ENCODE measurements around the gene DPYSL4. TPM values are rescaled to one million over a fixed set of nuclear protein-coding genes. Genes with fewer than 3 reads are reported as not detected.

The DPYSL4 gene
- total RNA-seq, 1 experiment from 2014 or later: 1.6 TPM

DNA sequence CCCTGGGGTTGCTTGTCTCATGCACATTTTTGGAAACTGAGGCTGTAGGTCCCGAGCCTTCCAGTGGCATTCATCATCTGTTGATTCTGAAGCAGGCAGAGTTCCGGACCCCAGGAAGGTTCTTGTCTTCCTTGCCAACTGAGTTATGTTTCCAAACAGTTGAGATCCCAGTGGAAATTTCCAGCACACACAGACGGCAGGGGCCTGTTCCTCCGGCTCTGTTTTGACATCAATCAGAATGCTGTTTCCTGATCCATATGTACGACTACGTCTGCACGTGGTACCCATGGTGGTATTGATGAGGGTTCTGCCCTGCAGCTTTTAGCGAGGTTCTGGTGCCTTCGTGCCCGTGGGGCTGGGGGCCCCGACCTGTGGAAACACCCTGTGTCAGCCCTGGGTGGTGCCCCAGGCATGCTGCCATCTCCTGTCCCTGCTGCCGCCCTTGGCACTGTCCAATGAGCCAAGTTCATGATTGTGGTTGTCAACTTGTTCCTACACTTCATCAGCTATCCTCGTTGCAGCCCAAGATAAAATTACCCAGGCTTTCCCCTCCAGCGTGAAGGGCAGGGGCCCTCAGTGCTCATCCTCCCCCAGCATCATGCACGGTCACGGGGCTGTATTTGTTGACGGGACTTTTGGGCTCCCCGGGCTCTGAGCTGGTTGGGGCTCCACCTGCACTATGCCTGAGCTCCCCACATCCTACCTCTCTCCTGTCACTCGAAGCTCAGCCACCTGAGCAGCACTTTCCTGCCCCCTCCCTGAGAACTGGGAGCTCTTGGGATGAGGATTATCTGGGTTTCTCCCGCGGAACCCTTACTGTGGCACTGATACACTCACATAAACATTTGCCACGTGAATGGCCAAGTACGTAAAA lies 7.8 kb upstream of the DPYSL4 start:
- no peak for DNase-seq (ENCODE audit: low read depth)

DNA sequence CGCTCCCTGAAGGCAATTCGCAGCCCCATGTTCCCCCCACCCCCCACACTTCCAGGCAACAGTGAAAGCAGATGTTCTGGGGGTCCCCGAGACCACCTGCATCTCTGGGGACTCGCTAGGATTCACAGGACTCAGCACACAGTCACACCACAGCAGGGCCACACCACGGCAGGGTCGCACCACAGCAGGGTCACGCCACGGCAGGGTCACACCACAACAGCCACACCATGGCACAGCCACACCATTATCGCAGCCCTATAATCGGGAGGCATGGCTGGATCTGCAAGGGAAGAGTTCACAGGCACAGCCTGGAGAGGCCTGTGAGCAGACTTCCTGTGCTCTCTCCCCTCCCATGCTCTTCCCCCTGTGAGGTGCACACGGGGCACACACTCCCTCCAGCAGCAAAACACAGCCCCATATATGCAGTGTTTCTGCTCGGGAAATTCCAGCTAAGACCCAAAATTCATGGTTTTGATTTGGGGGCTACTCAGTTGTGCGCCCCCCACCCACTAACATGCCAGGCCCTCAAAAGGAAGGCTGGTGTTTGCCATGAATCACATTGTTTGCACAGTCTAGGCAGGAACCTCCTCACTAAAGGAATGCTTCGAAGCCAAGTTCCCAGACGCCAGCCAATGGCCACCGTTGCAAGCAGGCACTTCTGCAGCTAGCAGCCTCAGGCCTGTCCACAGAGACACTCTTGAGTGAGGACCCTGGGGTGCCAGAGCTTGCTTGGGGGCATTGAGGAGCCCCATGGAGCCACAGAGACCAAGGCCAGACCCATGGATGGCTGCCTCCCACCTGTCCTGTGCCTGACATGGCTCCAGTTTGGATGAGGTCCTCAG lies 7.0 kb upstream of the DPYSL4 start:
- no peak for DNase-seq (ENCODE audit: low read depth)

- no peak for DNase-seq (ENCODE audit: low read depth)
These were observed 6.0 kb upstream of the DPYSL4 start for GRCh38 chr10:132180736-132181135.

DNA sequence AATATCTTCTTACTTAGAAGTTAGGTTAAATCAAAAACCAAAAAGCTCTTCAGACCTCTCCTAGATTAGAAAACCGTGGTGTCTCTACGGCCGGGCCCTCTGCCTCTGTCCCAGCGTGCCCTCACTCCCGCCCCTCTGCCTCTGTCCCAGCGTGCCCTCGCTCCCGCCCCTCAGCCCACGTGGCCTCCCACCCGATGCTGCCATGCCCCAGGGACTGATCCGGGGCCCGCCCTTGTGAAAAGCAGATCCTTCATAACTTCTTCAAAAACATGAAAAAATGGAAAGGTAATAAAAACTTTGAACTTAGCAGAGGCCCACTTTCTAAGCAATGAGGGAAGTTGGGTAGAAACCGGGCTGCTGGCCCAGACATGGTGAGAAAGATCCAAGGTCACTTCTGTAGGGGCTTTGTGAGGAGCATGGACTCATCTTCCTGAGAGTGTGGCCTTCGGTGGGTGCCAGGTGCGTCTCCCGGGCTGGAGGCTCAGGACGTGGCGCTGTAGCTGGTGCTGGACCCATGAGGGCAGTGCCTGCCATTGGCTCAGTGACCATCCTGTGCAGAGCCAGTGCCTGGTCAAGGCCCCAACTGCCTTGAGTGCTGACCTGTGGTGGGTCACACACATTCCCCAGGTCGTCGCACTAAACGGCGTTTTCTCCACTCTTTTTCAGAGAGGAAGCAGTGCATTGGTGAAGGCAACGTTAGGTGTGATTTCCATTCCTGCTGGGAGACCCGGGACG lies 4.9 kb upstream of the DPYSL4 start:
- DNase-seq (ENCODE audit: low read depth): no peak

- DNase-seq (ENCODE audit: low read depth): no peak
These were observed 4.2 kb upstream of the DPYSL4 start for GRCh38 chr10:132182591-132182990.

DNA sequence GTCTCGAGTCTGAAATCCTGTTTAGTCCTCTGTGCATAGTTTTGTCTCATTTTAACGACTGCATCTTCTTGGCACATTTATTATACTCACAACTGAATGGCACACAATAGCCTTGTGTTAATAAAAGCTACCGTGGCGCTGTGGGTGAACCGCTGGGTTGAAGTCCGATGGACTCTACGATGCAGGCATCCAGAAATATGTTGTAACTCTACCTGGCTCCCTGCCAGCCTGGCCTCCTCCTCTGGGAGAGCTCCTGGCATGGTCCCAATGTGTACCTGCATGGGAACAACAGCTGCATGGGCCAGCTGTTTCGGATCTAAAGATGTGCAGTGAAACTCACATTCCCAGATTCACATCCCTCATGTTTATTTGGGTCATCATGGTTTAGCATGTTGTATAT lies 3.7 kb upstream of the DPYSL4 start:
- no peak for DNase-seq (ENCODE audit: low read depth)

- no peak for DNase-seq (ENCODE audit: low read depth)
These were observed 1.7 kb upstream of the DPYSL4 start for GRCh38 chr10:132184816-132185593.

DNA sequence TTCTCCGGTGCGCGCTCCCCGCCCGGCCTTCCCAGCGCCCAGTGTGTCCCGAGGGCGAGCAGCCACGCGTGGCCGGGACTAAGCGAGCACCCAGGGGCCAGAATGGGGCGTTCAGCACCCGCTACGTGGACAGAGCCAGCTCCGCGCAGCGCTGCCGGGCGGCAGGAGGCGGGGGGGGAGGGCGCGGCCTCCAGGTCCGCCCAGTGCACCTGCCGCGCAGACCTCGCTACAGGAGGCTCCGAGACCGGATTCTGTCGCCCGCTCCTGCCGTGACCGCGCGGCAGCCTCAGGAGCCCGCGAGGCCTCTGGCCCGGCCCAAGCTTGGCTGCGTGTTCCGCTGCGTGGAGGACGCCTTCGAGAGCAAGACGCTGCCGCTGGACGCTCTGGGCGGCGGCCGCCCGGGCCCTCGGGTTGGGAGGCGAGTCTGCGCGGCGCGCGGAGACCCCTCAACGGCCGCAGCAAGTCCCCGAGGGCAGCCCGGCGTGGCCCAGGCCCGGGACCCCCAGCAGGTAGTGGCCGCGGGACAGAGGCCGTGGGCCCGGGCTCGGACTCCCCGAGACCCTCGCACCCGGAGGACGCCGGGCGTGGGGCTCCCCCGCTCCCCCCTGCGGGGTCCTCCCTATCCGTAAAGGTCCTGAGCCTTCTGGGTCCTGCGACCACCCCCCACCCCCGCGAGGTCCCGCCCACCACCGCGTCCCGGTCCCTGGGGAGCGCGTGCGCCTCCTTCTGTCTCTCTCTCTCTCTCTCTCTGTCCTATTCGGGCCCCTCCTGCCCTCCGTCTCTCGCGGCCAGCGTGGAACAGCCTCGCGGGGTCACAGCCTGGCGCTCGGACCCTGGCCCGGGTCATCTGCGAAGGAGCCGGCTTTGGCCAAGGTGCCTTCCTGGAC lies 904 bp upstream of the DPYSL4 start:
- no peak for DNase-seq (ENCODE audit: low read depth)

DNA sequence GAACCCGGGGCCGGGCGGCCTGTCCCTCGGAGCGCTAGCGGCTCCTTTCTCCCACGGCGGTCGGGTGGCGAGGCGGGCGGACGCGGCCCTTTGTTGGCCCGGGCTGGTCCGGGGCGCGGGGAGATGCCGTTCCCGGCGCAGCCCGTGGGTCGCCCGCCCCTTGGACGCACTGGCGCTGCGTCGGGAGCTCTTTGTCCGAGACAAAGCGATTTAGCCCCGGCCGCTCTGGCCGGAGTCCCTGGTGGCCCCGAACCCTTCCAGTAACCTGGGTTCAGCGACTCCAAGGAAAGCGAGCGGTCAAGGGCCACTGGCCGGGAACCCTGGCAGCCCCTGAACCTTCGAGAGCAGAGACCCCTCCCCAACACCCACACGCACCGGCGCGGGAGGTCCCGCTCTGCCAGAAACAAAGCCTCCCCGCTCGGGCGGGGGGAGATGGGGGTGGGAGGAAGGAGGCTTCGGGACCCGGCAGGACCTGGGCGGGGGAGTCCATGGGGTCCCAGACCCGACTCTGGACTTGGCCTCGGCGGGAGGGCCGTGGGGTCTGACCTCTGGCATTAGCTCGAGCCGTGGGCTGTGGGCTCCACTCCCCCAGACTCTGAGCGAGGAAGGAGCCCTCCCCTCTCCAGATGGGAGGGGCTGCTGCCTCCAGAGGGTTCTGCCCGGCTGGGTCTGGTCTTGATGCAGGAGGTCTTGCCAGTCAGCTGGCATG lies 836 bp downstream of the DPYSL4 start:
- no peak for DNase-seq (ENCODE audit: low read depth)

- DNase-seq (ENCODE audit: low read depth): no peak
These were observed 1.6 kb downstream of the DPYSL4 start for GRCh38 chr10:132188331-132188730.

DNA sequence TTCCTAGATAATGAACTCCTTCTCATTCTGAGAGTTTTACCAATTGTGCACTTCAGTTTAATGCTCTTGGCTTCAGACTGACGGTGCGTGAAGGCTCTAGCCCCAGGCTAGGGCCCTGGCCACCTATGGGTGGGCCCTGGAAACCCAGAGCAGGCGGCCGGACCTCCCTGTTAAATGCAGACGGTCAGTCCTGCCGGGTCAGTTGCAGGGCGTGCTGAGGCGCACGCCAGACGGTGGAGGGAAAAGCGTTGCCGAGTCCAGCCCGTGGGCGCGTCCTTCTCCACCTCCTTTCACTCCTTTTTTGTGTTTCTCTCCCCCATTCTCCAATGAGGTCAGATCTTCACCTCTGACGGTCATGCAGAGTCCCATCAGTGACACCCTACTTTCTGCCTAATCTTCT lies 2.3 kb downstream of the DPYSL4 start:
- DNase-seq (ENCODE audit: low read depth): no peak

DNA sequence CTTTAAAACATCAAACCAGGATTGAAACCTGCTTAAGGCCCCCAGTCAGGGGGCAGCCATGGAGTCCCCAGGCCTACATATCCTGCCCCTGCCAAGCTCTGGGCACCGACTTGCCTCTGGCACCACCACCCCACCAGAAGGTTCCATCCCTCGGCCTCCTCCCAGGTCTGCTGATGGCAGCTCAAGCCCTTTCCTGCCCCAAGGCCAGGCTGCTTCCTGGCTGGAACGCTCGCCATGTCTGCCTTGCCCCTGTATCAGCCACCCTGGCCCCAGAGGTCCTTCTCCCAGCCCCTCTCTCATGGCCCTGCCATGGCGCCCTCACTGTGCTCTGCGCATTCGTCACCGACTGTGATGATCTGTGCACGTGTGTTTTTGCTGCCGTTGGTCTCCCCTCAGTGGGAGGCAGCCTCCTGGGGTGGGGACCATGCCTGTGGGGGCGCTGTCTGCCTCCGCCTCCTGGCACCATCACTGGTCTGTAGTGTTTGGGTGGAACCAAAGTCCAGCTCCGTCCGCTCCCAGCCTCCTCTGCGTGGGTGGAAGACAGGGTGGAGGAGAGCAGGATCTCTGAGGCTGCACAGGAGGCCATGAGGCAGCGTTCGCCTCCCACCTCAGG lies 3.2 kb downstream of the DPYSL4 start:
- no peak for DNase-seq (ENCODE audit: low read depth)

- DNase-seq (ENCODE audit: low read depth): no peak
These were observed 5.6 kb downstream of the DPYSL4 start for GRCh38 chr10:132192076-132192975.

- no peak for DNase-seq (ENCODE audit: low read depth)
These were observed 6.4 kb downstream of the DPYSL4 start for GRCh38 chr10:132192991-132193665.

GRCh38 chr10:132193907-132194552 lies 7.3 kb downstream of the DPYSL4 start:
- no peak for DNase-seq (ENCODE audit: low read depth)

GRCh38 chr10:132194726-132195125 lies 8.0 kb downstream of the DPYSL4 start:
- DNase-seq (ENCODE audit: low read depth): no peak

All from RPMI7951 (cell line).